RWPE1 (cell line): ENCODE results near the gene KMO.

ENCODE experiments used
- CTCF ChIA-PET: fragments of 350-600 bp; sonication (Branson Sonifier 250); formaldehyde crosslinking; extraction: SDS; loops from one replicate; lab custom pipeline; 2021; lab: Yijun Ruan, JAX
- POLR2A ChIA-PET: fragments of 400-600 bp; formaldehyde crosslinking; extraction: SDS; loops from one replicate; lab custom pipeline; 2020; ENCODE audit warnings: antibody characterized with exemption; ENCODE audit not compliant: low non-redundant PET; lab: Yijun Ruan, JAX
- DNase-seq: peaks from one replicate; pipeline ENCODE4 v3.0.0; 2012; ENCODE audit warnings: low spot score
- H3K27ac ChIP-seq: fragments of 450-650 bp; 2 replicates; pipeline ENCODE4 v1.5.1; 2017
- TF ChIP-seq, protein P1 (sequence below): fragments of 450-650 bp; conservative IDR thresholded peaks from 2 replicates; pipeline ENCODE4 v1.5.1; 2017; ENCODE audit warnings: low read depth, mild to moderate bottlenecking

Gene KMO

DNA sequence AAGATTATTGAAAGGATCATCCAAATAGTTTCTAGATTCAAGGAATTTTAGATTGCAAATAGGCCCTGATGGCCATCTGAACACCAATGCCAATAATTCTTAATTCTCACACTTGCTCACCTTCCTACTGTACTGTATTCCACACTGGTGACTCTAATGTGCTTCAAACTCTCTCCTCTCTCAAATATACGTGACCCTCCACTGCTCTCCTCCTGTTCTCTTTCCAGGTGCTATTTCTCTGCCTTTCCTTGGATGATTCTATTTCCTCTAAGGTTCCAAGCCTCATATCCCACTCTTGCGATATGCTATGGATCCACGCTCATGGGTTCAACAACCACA lies 28.6 kb downstream of the KMO start:
- CTCF ChIA-PET = interaction anchor here (1.0 kb wide), 1 partner anchor 52 kb away, joined by 3 read pairs; no protein-coding TSS in a partner anchor
- POLR2A ChIA-PET = no interaction called here

DNA sequence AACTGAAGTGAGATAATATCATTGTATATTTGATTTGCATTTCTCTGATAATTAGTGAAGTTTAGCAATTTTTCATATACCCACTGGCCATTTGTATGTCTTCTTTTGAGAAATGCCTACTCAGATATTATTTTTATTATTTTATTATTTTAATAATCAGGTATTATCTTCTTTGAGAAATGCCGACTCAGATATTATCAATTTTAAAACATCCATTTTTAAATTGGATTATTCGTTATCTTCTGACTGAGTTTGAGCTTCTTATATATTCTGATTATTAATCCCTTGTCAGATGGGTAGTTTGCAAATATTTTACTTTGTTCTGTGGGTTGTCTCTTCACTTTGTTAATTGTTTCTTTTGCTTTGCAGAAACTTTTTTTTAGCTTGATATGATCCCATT lies 37.7 kb downstream of the KMO start:
- DNase-seq = no peak
- TF ChIP-seq, protein P1, sequence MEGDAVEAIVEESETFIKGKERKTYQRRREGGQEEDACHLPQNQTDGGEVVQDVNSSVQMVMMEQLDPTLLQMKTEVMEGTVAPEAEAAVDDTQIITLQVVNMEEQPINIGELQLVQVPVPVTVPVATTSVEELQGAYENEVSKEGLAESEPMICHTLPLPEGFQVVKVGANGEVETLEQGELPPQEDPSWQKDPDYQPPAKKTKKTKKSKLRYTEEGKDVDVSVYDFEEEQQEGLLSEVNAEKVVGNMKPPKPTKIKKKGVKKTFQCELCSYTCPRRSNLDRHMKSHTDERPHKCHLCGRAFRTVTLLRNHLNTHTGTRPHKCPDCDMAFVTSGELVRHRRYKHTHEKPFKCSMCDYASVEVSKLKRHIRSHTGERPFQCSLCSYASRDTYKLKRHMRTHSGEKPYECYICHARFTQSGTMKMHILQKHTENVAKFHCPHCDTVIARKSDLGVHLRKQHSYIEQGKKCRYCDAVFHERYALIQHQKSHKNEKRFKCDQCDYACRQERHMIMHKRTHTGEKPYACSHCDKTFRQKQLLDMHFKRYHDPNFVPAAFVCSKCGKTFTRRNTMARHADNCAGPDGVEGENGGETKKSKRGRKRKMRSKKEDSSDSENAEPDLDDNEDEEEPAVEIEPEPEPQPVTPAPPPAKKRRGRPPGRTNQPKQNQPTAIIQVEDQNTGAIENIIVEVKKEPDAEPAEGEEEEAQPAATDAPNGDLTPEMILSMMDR = no peak
- ChIA-PET POLR2A (no interaction called here), CTCF (no interaction called here)
- H3K27ac ChIP-seq = no peak overlapping the region

More for the DNA sequence above, 28.6 kb downstream of the KMO start:
- TF ChIP-seq, protein P1 = no peak
- DNase-seq = no peak
- H3K27ac ChIP-seq = no peak overlapping the region

DNA sequence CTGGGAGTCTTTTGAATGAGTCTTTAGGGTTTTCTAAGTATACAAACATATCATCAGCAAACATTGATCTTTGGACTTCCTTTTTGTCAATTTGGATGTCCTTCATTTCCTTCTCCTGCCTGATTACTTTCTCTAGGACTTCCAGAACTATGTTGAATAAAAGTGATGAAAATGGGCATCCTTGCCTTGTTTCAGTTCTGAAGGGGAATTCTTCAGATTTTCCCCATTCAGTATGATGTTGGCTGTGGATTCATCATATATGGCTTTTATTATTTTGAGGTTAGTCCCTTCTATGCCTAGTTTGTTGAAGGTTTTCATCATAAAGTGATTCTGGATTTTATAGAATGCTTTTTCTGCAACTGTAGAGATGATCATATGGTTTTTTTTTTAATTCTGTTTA lies 42.0 kb downstream of the KMO start:
- POLR2A ChIA-PET = no interaction called here
- TF ChIP-seq, protein P1 = no peak
- CTCF ChIA-PET = no interaction called here
- no peak overlapping the region for H3K27ac ChIP-seq
- DNase-seq = no peak

DNA sequence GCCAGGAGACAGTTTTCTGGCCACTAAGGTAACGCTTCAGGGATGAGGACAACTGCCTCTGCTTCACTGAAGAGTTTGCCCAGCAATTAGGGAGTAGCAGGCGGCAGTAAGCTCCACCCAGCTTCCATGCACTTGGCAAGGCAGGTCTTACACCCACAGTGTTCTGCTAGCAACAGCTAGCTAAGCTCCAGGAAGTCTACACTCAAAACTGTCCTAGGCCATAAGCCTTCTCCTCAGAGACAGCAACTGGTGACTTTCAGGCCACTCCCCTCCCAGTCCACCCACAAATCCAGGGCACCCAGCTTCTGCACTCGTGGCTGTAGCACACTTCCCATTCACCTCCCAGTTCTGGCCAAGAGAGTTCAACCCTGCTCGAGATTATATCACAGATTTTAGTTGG lies 47.3 kb downstream of the KMO start:
- TF ChIP-seq, protein P1 = no peak
- ChIA-PET CTCF (no interaction called here), POLR2A (no interaction called here)
- DNase-seq = no peak
- H3K27ac ChIP-seq = no peak overlapping the region

DNA sequence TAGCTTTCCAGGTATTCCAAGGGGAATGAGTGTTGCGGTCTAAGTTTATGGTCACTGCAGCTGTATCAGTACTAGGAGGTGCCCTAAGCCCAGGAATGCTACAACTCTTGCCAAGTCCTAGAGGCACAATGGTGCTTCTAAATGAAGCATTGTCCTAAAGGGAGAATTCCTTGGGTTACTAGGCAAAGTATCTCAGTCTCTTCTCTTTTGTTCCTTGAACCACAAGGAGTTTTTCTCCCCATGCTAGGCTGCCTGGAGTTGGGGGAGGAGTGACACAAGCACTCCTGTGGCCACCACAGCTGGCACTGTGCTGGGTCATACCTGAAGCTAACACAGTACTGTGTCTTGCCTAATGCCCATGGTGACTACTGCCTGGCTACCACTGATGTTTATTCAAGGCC lies 50.7 kb downstream of the KMO start:
- TF ChIP-seq, protein P1 = no peak
- POLR2A ChIA-PET = no interaction called here
- peak overlapping the region; percentile 48; the same call in 1 of the 2 replicates for H3K27ac ChIP-seq
- CTCF ChIA-PET = no interaction called here
- peak; percentile 62 for DNase-seq

DNA sequence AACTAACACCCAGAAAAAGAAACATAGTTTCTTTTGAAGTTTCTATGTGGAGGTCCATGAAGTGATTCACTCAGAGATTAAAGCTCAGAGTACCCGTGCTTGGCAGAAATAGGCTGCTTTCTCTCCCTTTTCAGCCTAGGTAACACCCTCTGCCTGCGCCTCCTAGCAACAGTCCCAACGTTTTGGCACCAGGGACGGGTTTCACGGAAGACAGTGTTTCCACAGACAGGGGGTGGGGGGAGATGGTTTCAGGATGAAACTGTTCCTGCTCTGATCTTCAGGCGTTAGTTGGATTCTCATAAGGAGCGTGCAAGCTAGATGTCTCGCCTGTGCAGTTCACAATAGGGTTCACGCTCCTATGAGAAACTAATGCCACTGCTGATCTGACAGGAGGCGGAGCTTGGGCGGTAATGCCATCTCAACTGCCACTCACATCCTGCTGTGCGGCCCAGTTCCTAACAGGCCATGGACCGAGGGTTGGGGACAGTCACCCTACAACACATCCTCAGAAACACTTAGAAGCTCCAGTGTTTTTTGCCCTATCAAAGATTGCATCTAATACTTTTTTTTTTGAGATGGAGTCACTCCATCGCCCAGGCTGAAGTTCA lies 54.8 kb downstream of the KMO start:
- TF ChIP-seq, protein P1 = no peak
- no peak overlapping the region for H3K27ac ChIP-seq
- ChIA-PET POLR2A (no interaction called here), CTCF (interaction anchor here (0.6 kb wide), 1 partner anchor 83 kb away, joined by 5 read pairs; no protein-coding TSS in a partner anchor)
- DNase-seq = no peak
